ENCODE results near the gene CSF1. TPM values are rescaled to one million over a fixed set of nuclear protein-coding genes. Genes with fewer than 3 reads are reported as not detected.

CSF1 gene
- total RNA-seq, 1 experiment from 2014 or later, result 4.9 TPM

DNA sequence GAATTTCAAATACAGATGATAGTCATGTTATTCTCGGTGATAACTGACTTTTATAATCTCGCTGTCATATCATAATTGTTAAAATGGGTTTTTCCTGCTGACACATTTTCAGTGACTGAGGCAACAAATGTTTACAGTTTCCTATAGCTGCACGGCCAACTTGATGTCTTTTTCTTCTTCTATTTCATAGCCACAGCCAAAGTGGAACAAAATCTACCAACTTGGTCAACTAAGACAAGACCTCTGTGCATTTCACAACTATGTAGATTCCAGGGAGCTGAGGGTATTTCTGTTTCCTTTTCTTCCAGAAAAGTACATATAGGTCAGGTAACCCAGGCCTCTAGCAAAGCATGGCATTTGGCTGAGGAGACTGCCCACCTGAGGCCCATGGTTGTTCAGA is 63.5 kb downstream of the CSF1 start:
- Histone ChIP-seq H3K9me3 (ENCODE audit: low read depth, low read length, poor library complexity, severe bottlenecking) (no peaks in the 10 kb centered on the region), H3K4me1 (ENCODE audit: insufficient read depth, low read length, poor library complexity, severe bottlenecking) (no peaks in the 10 kb centered on the region), H3K4me3 (ENCODE audit: low read depth, low read length, poor library complexity, severe bottlenecking) (no peak overlapping the region), H3K27me3 (replicated peaks; ENCODE audit: insufficient read depth, low read depth, low read length, poor library complexity) (no peaks in the 10 kb centered on the region), H3K36me3 (ENCODE audit: insufficient read depth, low read length, poor library complexity, severe bottlenecking) (no peaks in the 10 kb centered on the region), H3K27ac (ENCODE audit: low read depth, low read length, poor library complexity, severe bottlenecking) (no peak overlapping the region)
- DNase-seq (ENCODE audit: low spot score), result no peak
- POLR2A ChIA-PET (ENCODE audit: low non-redundant PET), result no interaction called here
- BruUV-seq (replicated peaks), result no TSS peak
- no peak for TF ChIP-seq EZH2 (IDR thresholded peaks at IDR 0.05; ENCODE audit: borderline replicate concordance, low read depth, low read length, poor library complexity, severe bottlenecking)
- TF ChIP-seq, protein P1, sequence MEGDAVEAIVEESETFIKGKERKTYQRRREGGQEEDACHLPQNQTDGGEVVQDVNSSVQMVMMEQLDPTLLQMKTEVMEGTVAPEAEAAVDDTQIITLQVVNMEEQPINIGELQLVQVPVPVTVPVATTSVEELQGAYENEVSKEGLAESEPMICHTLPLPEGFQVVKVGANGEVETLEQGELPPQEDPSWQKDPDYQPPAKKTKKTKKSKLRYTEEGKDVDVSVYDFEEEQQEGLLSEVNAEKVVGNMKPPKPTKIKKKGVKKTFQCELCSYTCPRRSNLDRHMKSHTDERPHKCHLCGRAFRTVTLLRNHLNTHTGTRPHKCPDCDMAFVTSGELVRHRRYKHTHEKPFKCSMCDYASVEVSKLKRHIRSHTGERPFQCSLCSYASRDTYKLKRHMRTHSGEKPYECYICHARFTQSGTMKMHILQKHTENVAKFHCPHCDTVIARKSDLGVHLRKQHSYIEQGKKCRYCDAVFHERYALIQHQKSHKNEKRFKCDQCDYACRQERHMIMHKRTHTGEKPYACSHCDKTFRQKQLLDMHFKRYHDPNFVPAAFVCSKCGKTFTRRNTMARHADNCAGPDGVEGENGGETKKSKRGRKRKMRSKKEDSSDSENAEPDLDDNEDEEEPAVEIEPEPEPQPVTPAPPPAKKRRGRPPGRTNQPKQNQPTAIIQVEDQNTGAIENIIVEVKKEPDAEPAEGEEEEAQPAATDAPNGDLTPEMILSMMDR (conservative IDR thresholded peaks at IDR 0.05; ENCODE audit: low read depth, low read length), result no peak
- CTCF ChIA-PET, result no interaction called here
- intact Hi-C loops (cut with micrococcal nuclease; ENCODE audit: unreplicated experiment), result no loop called here

DNA sequence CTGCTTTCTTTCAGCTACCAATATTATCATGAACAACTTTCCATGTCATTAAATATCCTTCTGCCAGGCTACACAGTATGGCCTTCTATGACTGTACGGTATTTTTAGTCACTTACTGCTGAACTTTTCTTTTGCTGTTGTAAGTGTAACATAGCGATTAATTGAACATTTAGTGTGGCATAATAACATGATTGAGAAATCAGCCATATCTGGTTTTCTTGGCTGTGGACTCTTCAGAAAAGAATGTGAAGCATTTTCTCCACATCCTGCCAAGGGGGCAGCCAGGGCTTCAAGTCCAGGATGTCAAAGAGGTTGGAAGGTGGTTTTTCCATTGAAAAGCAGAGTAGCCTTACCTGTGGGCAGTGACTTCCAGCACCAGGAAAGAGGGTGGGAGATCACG is 65.1 kb downstream of the CSF1 start:
- DNase-seq (ENCODE audit: low spot score), result no peak
- intact Hi-C loops (cut with micrococcal nuclease; ENCODE audit: unreplicated experiment), result no loop called here
- Histone ChIP-seq H3K4me3 (ENCODE audit: low read depth, low read length, poor library complexity, severe bottlenecking) (no peak overlapping the region), H3K4me1 (ENCODE audit: insufficient read depth, low read length, poor library complexity, severe bottlenecking) (no peaks in the 10 kb centered on the region), H3K27me3 (replicated peaks; ENCODE audit: insufficient read depth, low read depth, low read length, poor library complexity) (no peaks in the 10 kb centered on the region), H3K36me3 (ENCODE audit: insufficient read depth, low read length, poor library complexity, severe bottlenecking) (no peaks in the 10 kb centered on the region), H3K9me3 (ENCODE audit: low read depth, low read length, poor library complexity, severe bottlenecking) (no peaks in the 10 kb centered on the region), H3K27ac (ENCODE audit: low read depth, low read length, poor library complexity, severe bottlenecking) (no peak overlapping the region)
- TF ChIP-seq, protein P1 (conservative IDR thresholded peaks at IDR 0.05; ENCODE audit: low read depth, low read length), result no peak
- TF ChIP-seq EZH2 (IDR thresholded peaks at IDR 0.05; ENCODE audit: borderline replicate concordance, low read depth, low read length, poor library complexity, severe bottlenecking), result no peak
- no TSS peak for BruUV-seq (replicated peaks)
- ChIA-PET CTCF (interaction anchor here (1.0 kb wide), 1 partner anchor 9 kb away, joined by 3 read pairs; the partner anchor contains the start of gene AHCYL1), POLR2A (ENCODE audit: low non-redundant PET) (no interaction called here)

DNA sequence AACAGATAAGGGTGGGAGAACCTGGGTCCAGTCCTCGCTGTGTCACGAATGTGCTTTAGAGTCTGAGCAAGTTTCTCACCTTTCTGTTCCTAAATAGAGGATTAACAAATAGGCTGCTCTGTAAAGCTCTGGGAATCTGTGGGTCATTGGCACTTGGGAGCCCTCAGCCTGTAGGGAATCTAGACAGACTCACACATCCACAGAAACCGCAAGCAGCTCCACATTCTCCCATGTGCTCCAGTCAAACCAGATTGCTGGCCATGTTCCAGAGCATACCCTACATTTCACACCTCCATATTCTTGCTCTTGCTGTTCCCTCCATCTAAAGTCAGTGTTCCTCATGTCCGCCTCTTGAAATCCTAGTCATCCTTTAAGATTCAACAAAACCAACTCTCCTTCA is 66.1 kb downstream of the CSF1 start:
- CTCF ChIA-PET, result no interaction called here
- Histone ChIP-seq H3K9me3 (ENCODE audit: low read depth, low read length, poor library complexity, severe bottlenecking) (no peaks in the 10 kb centered on the region), H3K4me3 (ENCODE audit: low read depth, low read length, poor library complexity, severe bottlenecking) (no peak overlapping the region), H3K27ac (ENCODE audit: low read depth, low read length, poor library complexity, severe bottlenecking) (no peak overlapping the region), H3K4me1 (ENCODE audit: insufficient read depth, low read length, poor library complexity, severe bottlenecking) (no peaks in the 10 kb centered on the region), H3K27me3 (replicated peaks; ENCODE audit: insufficient read depth, low read depth, low read length, poor library complexity) (no peaks in the 10 kb centered on the region), H3K36me3 (ENCODE audit: insufficient read depth, low read length, poor library complexity, severe bottlenecking) (no peaks in the 10 kb centered on the region)
- no peak for DNase-seq (ENCODE audit: low spot score)
- TF ChIP-seq, protein P1 (conservative IDR thresholded peaks at IDR 0.05; ENCODE audit: low read depth, low read length), result no peak
- TF ChIP-seq EZH2 (IDR thresholded peaks at IDR 0.05; ENCODE audit: borderline replicate concordance, low read depth, low read length, poor library complexity, severe bottlenecking), result no peak
- intact Hi-C loops (cut with micrococcal nuclease; ENCODE audit: unreplicated experiment), result no loop called here
- no TSS peak for BruUV-seq (replicated peaks)
- POLR2A ChIA-PET (ENCODE audit: low non-redundant PET), result interaction anchor here (0.6 kb wide), 1 partner anchor 61 kb away, joined by 3 read pairs; no protein-coding TSS in a partner anchor

Data from A673 (cell line).